HG03095 (cell line): Measurements from ENCODE around the gene MB.

Experiments
- ATAC-seq: cut with Tn5 transposase; IDR thresholded peaks from one replicate; pipeline ENCODE4 v1.9.1; 2021; ENCODE audit warnings: moderate library complexity; ENCODE audit not compliant: unreplicated experiment

The MB gene

DNA sequence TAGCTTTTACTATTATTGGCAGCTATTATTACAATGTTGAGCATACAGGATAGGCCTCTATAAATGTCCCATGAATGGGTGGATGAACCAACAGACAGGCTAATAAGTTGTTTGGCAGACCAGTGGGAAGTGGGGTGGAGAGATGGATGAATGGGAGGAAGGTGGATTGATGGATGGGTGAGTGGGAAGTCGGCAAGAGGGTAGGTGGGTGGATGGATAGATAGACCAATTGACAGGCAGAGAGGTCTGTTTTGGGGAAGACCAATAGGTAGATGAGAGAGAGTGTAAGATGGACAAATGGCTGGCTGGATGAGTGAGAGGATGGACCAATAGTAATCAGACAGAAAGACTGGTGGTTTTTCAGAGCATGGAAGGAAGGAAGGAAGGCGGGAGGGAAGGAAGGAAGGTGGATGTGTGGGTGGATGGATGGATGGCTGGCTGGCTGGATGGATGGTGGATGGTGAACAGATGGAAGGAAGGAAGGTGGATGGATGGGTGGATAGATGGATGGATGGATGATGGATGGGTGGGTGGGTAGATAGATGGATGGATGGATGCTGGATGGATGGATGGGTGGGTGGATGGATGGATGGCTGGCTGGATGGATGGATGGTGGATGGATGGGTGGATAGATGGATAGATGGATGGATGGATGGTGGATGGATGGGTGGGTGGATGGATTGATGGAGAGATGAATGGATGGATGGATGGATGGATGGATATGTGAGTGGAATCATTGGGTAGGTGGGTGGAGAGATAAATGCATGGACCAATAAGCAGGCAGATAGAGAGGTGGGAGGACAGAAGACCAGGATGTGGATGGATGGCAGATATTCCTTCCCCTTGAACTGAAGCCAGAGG lies 39.1 kb downstream of the MB start:
- ATAC-seq: no peak

DNA sequence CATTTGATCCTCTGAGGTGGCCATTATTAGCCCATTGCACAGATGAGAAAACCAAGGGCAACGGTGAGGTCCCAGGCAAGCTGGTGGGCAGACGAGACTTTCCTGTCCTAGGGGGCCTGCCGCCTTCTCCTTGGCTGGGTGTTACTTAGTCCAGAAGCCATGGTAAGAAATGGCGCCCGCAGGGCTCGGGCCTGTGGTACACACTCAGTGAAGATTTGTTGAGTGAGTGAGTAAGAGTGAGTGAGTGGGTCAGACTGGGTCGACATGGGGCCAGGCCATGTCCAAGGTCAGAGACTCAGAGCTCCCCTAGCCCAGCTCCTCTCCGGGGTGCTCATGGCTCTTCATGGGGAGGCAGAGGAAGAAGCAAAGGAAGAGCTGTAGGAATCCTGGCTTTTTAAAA lies 40.5 kb downstream of the MB start:
- no peak for ATAC-seq

- ATAC-seq: no peak
These were observed 41.9 kb downstream of the MB start for GRCh38 chr22:35575116-35575748.

GRCh38 chr22:35572556-35572955 lies 44.6 kb downstream of the MB start:
- no peak for ATAC-seq

DNA sequence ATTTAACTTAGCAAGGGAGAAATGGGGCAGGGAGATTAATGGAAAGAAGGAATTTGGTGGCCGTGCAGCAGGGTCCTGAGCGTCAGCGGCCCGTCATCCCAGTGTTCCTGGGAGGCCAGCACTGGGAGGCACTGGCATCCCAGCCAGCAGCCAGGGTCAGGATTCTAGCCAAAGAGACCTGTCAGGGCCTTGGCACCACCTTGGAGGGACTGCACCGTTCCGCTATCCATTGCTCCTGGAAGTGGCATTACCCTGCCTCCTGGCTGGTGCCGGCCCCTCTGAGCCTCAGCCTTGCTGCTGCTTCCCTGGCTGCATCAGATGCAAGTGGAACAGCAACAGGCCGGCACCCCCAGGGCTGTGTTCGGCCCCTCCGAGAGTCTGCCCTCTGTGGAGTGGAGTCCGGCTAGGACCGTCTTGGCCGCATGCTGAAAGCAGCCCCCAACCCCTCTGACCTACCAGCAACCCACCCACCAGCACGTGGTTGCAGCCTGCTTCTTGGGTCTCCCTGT lies 46.4 kb downstream of the MB start:
- no peak for ATAC-seq

- ATAC-seq: no peak
These were observed 47.2 kb downstream of the MB start for GRCh38 chr22:35569916-35570315.

- ATAC-seq: no peak
These were observed 48.1 kb downstream of the MB start for GRCh38 chr22:35568751-35569739.

GRCh38 chr22:35567351-35568141 lies 49.6 kb downstream of the MB start:
- no peak for ATAC-seq

DNA sequence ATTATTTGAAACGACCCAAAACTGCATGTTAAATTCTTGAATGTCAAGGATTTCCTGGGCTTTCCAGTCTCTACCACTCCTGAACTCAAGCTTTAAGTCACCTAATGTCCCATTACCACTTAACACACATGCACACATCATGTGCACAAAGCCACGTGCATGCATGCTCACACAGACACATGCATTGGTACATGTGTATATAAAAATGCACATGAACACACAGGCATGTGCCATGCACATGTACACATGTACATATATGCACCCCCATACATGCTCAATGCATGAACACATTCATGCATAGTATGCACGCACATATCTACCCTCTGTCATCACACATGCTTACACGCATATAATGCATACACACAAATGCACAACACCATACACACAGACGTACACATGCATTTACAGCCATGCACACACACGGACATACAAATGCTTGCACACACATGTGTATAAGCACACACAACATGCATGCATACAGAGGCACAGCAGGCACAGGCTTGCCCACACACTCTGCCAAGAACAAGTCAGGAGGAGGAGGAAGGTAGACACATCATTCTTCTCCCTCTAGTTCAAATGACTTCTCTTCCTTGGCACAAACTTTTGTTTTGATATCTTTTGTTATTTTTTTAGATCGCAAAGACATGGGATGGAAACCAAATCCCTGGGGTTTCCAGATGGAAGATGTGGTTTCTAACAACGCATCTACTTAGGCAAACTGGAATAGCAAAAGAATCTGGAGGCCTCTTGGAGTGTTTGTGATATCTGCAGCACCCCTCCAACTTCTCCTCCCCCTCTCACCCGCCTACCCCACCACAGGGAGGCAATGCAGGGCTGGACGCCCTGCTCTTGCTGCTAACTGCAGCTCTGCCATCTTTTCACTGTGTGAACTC lies 51.9 kb downstream of the MB start:
- no peak for ATAC-seq

- ATAC-seq: no peak
These were observed 53.9 kb downstream of the MB start for GRCh38 chr22:35563211-35563610.

- no peak for ATAC-seq
These were observed 55.2 kb downstream of the MB start for GRCh38 chr22:35561796-35562526.

DNA sequence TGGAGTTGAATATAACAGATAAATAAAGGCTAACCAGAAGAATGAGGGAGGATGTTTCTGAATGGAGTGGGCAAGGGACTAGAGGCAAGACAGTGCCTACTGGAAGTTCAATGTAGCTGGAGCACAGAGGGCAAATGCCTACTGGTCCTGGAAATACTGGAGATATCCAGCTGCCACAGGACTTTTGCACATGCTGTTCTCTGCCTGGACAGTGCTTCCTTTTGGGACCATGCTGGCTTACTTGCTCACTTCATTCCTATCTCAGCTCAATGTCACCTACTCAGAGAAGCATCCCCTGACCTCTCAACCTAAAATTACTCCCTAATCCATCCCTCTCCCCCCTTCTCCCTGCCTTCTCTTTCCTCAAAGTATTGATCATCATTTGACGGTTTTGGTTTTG lies 56.3 kb downstream of the MB start:
- no peak for ATAC-seq

- no peak for ATAC-seq
These were observed 56.8 kb downstream of the MB start for GRCh38 chr22:35560366-35560765.

DNA sequence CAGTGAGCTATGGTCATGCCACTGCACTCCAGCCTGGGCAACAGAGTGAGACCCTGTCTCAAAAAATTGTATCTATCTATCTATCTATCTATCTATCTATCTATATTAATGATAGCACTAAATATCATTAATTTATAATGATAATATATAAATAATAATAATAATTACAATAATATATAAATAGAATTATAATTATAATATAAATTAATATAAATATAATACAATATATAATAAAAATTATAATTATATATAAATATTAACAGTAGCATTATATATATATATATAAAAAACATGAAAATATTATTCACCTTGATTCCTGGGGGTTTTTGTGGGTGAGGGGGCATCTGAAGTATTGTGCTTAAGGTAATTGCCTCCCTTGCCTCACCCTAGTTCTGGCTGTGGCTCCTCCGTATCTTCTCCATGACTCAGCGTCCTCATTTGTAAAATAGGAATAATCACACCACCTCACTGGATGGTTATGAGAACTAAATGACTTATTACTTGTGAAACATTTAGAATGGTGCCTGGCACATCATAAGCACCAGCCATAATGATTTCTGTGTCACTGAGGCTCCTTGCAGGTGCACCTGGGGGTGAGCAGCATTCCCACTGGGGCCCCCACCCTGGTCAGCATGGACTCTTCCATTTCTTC lies 57.6 kb downstream of the MB start:
- ATAC-seq: no peak

DNA sequence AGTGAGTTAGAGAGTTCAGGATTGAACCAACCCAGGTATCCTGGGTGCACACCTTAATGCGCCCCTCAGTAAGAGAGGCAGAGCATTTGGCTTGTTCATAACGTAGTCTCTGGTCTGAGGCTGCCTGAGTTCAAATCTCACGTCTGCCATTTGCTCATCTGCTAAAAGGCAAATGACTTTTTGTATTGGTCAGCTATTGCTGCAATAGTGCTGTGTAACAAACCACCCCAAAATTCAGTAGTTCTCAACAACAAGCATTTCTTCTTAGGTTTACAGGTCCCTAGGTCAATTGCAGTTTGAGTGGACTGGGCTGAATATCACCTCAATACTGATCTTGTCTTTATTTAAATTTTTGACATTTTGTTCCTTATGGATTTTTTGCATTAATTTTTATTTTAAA lies 58.4 kb downstream of the MB start:
- no peak for ATAC-seq

- no peak for ATAC-seq
These were observed 59.1 kb downstream of the MB start for GRCh38 chr22:35558031-35558430.
